HG03064 (cell line): ENCODE measurements around the gene FOXE1.

Source experiments
- ATAC-seq: cut with Tn5 transposase; IDR thresholded peaks from one replicate; pipeline ENCODE4 v1.9.1; 2021; ENCODE audit warnings: low read depth; ENCODE audit not compliant: unreplicated experiment

The FOXE1 gene

DNA sequence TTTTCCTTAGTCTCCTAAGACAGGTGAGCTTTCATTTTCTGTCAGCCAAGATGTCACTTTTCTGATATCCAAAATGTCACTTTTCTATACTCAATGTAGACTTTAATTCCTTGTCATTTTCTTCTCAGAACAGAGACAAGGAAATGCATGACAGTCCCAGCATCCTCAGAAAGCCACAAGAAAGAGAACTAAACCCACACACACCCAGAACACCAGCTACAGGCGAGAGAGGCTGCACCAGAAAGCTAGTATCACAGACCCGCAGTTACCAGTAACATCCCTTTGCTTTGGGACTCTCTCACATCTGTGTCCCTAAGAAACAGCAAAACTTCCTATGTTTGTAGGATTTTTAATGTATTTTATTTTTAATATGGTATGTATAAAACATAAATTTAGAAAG is 52.2 kb downstream of the FOXE1 start:
- no peak for ATAC-seq
